ENCODE measurements around the gene PPP1R12A. TPM values are rescaled to one million over a fixed set of nuclear protein-coding genes. Genes with fewer than 3 reads are reported as not detected.
A peak's percentile ranks its signal among the peaks of the same experiment; 100 is the strongest.
"Not testable (repeated sequence)": the region's sequence is repeated elsewhere in the genome, so short reads cannot be mapped to it uniquely, and the experiment has no call there.

PPP1R12A gene
- polyA plus RNA-seq, 12 donors = 53.9 to 152 (median 63.9) TPM; not detected in 1

- no peak for DNase-seq
Measured at GRCh38 chr12:79897617-79898016, 37.3 kb downstream of the PPP1R12A start.

- DNase-seq = no peak
Measured at GRCh38 chr12:79895804-79896203, 39.1 kb downstream of the PPP1R12A start.

- DNase-seq = no peak
Measured at GRCh38 chr12:79895071-79895470, 39.8 kb downstream of the PPP1R12A start.

- no peak for DNase-seq
Measured at GRCh38 chr12:79891506-79892162, 43.3 kb downstream of the PPP1R12A start.

DNA sequence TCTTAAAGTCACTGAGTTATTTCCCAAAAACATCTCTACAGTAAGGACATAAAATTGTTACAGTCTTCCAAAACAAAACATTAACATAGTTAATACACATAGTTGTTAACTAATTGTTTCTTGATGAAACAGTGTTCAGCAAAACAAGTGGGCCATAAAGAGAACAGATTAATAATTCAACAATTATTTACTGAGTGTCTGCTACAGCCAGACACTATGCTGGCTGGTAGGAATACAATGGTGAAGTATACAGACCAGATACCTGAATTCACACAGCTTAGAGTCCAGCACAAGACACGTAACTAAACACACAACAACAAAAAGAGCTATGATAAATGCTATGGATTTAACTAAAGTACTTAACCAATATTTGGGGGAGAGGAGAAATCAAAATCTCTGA is 47.0 kb downstream of the PPP1R12A start:
- no peak for DNase-seq

GRCh38 chr12:79886917-79887519 is 47.9 kb downstream of the PPP1R12A start:
- peak; percentile 15 for DNase-seq

DNA sequence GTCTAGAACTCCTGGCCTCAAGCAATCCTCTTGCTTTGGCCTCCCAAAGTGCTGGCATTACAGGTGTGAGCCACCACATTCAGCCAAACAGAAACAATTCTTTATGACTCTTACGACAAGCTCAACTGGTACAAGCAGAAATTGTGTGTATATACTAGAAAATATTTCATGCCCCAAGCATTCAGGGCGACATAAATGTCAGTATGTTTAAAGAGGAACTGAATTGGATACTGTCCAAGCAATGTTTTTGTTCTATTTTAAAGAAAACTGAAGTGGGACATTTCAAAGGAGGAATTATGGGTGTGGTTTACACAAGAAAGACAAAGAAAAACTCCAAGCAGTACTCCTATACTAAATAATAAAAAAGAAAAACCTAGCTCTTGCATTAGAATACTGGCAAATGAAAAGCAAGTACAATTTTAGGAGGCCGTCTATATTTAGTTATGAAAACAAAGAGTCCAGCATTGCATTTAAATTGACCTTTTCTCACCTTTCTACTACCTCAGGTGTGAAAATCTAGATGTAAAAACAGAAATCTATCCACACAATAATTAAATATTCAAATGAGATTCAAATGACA is 48.9 kb downstream of the PPP1R12A start:
- DNase-seq = no peak

DNA sequence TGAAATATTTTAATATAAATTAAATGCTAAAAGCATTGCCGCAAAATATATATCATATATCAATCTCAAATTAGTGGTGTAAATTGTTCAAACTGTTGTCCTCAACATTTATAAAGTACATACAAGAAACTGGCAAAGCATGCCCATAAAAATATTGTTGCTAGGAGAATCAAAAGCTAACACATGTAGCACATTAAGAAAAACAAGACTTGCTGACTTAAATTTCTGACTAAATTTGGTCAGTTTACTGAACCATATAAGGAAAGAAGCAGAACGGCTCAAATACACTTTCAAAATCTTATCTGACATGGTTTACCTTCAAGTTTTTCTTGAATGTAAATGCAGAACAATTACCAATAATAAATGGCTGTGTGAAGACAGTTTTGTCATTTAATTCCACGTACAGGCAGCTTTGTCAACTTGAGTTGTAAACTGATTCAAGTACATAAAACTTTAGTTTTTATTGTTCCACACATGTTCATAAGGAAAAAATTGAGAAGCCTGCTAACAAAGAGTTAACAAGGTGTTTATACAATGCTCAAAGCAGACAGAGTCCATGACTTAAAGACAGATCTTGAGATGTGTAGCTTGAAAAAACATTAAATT is 50.4 kb downstream of the PPP1R12A start:
- DNase-seq = no peak

DNA sequence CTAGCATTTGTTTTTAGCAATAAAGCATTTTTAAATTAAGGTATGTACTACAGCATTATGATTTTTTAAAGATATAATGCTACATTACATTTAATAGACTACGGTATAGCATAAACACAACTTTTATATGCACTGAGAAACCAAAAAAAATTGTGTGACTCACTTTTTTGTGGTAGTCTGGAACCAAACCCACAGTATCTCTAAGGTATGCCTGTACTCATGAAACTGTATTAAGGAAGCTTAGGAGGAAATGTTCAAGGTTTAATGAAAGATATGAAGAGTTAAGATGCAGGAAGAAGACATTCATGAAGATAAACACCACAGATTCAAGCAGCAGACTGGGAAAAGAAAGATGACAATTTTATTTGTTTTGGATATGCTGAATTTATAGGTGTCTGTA is 51.7 kb downstream of the PPP1R12A start:
- DNase-seq = no peak

DNA sequence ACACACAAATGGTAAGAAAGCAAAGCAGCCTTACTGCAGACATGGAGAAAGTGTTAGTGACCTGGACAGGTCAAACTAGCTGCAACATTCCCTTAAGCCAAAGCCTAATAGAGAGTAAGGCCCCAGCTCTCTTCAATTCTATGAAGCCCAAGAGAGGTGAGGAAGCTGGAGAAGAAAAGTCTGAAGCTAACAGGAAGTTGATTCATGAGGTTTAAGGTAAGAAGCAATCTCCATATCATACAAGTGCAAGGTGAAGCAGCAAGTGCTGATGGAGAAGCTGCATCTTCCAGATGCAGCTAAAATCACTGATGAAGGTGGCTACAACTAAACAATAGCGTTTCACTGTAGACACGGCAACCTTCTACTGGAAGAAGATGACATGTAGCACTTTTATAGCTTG is 53.5 kb downstream of the PPP1R12A start:
- no peak for DNase-seq

DNA sequence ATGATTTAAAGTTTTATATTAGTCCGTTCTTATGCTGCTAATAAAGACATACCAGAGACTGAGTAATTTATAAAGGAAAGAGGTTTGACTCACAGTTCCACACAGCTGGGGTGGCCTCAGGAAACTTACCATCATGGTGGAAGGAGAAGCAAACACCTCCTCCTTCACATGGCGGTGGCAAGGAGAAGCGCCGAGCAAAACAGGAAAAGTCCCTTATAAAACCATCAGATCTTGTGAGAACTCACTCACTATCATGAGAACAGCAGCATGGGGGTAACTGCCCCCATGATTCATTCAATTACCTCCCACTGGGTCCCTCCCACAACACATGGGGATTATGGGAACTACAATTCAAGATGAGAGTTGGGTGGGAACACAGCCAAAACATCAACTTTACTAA is 56.4 kb downstream of the PPP1R12A start:
- DNase-seq = not testable (repeated sequence)

- DNase-seq = no peak
Measured at GRCh38 chr12:79877246-79877645, 57.7 kb downstream of the PPP1R12A start.

GRCh38 chr12:79874665-79875064 is 60.2 kb downstream of the PPP1R12A start:
- DNase-seq = no peak

DNA sequence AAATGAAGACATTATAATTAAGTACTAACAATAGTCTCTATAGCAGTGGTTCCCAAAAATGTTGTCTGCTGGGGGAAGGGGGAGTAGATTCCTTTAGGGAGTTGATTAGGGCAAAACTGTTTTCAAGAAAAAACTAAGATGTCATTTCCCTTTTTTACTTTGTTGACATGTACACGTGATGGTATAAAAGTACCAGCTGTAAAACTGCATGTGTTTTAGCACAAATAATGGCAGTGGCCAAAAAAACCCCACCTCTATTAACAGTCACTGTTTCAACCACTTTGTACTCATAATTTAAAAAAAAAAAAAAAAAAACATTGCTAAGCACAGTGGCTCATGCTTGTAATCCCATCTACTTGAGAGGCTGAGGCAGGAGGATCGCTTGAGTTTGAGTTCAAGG is 61.7 kb downstream of the PPP1R12A start:
- no peak for DNase-seq

DNA sequence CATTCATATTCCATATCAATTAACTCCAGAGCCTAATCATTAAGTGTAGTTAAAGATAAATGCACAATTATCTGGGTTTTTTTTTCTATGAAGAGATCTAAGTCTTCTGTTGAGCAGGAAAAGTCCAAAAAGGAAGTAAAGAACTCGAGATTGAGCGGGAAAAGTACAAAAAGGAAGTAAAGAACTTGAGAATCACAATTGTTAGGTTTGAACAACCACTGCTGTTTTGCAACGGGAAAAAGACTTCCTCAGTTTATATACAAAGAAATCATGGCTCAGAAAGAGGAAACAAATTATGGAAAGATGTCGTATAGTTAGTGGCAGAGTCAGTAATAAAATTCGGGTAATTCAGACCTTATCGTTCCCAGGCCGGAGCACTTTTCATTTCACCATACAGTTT is 63.3 kb downstream of the PPP1R12A start:
- no peak for DNase-seq

- no peak for DNase-seq
Measured at GRCh38 chr12:79870916-79871315, 64.0 kb downstream of the PPP1R12A start.

- DNase-seq = no peak
Measured at GRCh38 chr12:79859646-79860045, 75.3 kb downstream of the PPP1R12A start.

GRCh38 chr12:79858518-79858917 is 76.4 kb downstream of the PPP1R12A start:
- DNase-seq = no peak

DNA sequence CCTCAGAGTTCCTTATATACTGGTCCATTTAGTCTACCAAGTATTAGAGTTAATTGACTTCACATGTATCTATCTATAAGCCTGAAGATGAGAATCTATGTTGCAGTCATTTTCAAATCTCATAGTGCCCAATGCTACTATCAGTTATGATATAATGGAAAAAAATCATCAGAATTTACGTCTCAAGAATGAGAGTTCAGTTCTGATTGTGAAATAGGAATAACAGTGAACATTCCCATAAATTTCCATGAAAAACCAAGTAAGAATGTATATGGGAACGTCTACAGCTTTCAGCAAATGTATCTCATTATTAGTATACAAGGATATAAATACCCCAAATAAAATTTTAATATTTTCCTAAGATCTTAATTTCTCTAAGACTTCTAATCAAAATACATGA is 77.2 kb downstream of the PPP1R12A start:
- no peak for DNase-seq

DNA sequence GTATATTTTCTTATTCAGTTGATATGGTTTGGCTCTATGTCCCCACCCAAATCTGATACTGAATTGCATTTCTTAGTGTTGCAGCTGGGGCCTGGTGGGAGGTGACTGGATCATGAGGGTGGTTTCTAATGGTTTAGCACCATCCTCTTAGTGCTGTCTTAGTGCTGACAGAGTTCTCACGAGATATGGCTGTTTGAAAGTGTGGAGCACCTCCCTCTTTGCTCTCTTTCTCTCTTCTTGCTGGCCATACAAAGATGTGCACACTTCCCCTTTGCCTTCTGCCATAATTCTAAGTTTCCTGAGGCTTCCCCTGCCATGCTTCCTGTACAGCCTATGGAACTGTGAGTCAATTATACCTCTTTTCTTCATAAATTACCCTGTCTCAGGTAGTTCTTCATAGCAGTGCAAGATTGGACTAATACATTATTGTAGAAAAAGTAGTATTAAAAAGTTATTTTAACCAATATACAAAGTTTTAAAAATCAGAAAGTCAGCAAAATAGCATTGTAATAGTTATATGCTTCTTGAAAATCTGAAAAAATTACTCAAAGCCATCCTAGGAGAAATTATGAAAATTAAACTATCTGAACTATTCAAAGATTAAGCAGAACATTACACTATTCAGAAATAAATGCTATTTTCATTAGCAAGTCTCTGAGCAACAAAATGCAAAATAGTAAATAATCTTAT is 84.1 kb downstream of the PPP1R12A start:
- DNase-seq = no peak

GRCh38 chr12:79848339-79848738 is 86.6 kb downstream of the PPP1R12A start:
- peak; percentile 12 for DNase-seq

GRCh38 chr12:79847417-79847816 is 87.5 kb downstream of the PPP1R12A start:
- no peak for DNase-seq

- no peak for DNase-seq
Measured at GRCh38 chr12:79844693-79845092, 90.2 kb downstream of the PPP1R12A start.

Measured in muscle of arm (tissue), 12 donors.